Measurements from ENCODE around the gene ZBTB16. TPM values are rescaled to one million over a fixed set of nuclear protein-coding genes. Genes with fewer than 3 reads are reported as not detected.

ZBTB16 gene
- total and polyA plus RNA-seq, 12 donors, result 18.3 to 108 (median 54.6) TPM

DNA sequence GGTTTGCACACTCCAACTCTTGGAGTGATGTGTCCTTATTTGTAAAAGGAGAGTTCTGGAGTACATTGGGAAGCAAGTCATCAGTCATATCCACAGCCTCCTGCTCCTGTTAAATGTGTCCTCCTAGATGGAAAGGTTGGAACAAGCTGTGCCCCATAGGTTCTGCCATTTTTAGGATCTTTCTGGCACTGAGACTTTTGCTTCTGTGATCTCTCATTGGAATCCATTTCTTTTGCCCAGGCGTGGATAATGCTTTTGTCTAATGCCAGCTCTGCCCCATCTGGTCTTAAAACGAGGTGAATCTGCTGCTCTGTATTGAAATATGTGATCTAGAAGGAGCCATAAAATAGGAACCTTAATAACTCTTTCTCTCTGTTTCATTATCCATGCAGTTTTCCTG lies 66.4 kb downstream of the ZBTB16 start:
- Histone ChIP-seq H3K4me1 (peaks cover 53 to 100% (median 93%) of the 10 kb centered on the region in 9 donors), H3K4me3 (no peak overlapping the region), H3K27ac (peak overlapping the region in 3 of 10 donors; percentile 5 to 29 (median 20)), H3K27me3 (no peaks in the 10 kb centered on the region), H3K36me3 (peaks cover 0 to 12% (median 0%) of the 10 kb centered on the region in 9 donors), H3K9me3 (no peaks in the 10 kb centered on the region)
- ATAC-seq, result no peak
- TF ChIP-seq, protein P1, sequence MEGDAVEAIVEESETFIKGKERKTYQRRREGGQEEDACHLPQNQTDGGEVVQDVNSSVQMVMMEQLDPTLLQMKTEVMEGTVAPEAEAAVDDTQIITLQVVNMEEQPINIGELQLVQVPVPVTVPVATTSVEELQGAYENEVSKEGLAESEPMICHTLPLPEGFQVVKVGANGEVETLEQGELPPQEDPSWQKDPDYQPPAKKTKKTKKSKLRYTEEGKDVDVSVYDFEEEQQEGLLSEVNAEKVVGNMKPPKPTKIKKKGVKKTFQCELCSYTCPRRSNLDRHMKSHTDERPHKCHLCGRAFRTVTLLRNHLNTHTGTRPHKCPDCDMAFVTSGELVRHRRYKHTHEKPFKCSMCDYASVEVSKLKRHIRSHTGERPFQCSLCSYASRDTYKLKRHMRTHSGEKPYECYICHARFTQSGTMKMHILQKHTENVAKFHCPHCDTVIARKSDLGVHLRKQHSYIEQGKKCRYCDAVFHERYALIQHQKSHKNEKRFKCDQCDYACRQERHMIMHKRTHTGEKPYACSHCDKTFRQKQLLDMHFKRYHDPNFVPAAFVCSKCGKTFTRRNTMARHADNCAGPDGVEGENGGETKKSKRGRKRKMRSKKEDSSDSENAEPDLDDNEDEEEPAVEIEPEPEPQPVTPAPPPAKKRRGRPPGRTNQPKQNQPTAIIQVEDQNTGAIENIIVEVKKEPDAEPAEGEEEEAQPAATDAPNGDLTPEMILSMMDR (IDR thresholded peaks at IDR 0.05), result no peak
- intact Hi-C loops (cut with DNase I), result loop anchor here in 1 of 10 donors (10.0 kb wide), 1 partner anchor 61 kb away; no protein-coding TSS in a partner anchor
- 72 to 88% methylated on average over 2 of the region's 2 CpGs for WGBS, 2 donors
- no peak for DNase-seq

DNA sequence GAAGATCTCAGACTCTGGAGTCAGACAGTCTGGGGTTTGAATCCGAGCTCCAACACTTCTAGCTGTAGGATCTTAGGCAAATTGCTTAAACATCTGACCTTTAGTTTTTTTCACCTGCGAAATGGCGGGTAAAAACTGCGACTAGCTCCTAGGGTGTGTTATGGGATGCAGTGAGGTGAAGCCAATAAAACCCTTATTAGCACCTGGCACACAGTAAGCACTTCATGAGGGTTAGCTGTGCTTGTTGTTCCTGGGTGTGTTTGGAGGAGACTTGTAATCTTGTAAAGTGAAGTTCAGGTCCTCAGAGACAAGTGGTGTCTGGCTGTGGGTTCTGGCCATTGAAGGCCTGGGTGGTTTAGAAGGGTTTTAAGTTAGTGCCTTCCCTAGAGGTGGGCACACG lies 68.9 kb downstream of the ZBTB16 start:
- 90 to 95% methylated on average over 5 of the region's 5 CpGs for WGBS, 2 donors
- intact Hi-C loops (cut with DNase I), result loop anchor here in 1 of 10 donors (10.0 kb wide), 1 partner anchor 64 kb away; no protein-coding TSS in a partner anchor
- Histone ChIP-seq H3K27me3 (no peaks in the 10 kb centered on the region), H3K27ac (peak overlapping the region in 8 of 10 donors; percentile 21 to 77 (median 58)), H3K36me3 (peaks cover 0 to 12% (median 0%) of the 10 kb centered on the region in 9 donors), H3K9me3 (no peaks in the 10 kb centered on the region), H3K4me1 (peaks cover 56 to 100% (median 93%) of the 10 kb centered on the region in 9 donors), H3K4me3 (no peak overlapping the region)
- TF ChIP-seq, protein P1 (IDR thresholded peaks at IDR 0.05), result no peak
- ATAC-seq, result no peak
- DNase-seq, result no peak

DNA sequence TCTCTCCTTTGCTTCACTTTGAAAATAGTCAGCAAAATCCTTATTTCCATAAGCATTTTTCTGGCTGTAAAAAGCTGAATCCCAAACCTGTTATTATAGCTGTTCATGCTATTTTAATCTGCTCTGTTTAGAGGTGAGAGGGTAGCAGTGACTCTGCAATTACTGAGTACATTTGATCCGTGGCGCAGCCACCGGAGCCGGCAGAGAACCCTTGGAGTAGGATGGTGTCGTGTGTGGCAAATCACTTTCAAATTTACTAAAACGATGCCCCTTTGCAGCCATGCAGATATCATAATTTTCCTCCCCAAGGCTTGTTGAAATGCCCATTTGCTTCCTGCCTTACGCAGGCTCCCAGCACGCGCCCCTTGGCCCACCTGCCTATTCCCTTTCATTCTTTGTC lies 69.6 kb downstream of the ZBTB16 start:
- TF ChIP-seq, protein P1 (IDR thresholded peaks at IDR 0.05), result no peak
- DNase-seq, result no peak
- Histone ChIP-seq H3K4me3 (no peak overlapping the region), H3K27ac (peak overlapping the region in 9 of 10 donors; percentile 7 to 77 (median 58)), H3K4me1 (peaks cover 54 to 100% (median 94%) of the 10 kb centered on the region in 9 donors), H3K36me3 (peaks cover 0 to 12% (median 0%) of the 10 kb centered on the region in 9 donors), H3K27me3 (no peaks in the 10 kb centered on the region), H3K9me3 (no peaks in the 10 kb centered on the region)
- no peak for ATAC-seq
- 67 to 80% methylated on average over 9 of the region's 9 CpGs for WGBS, 2 donors
- intact Hi-C loops (cut with DNase I), result loop anchor here in 1 of 10 donors (10.0 kb wide), 1 partner anchor 64 kb away; no protein-coding TSS in a partner anchor

DNA sequence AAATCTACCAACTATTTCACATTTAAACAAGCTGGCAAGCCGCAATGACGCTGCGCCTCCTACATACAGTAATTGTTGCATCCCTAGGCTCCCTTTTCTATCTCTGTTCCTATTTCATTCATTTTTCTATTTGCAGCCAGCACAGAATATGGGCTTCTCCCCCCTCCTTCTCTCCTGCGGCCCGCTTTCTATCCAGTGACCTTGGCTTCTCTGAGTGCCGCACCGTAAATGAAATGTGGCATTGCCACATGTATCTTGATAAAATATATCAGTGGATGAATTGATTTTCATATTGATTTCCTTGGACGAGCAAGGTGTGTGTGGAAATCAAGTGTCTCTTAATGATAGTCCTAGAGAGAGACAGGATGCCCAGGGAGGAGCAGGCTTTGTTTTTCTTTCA lies 70.2 kb downstream of the ZBTB16 start:
- no peak for ATAC-seq
- intact Hi-C loops (cut with DNase I), result loop anchor here in 2 of 10 donors (10.0 kb wide), 1 partner anchor 65 kb away; no protein-coding TSS in a partner anchor
- H3K27me3 ChIP-seq, result no peaks in the 10 kb centered on the region
- H3K9me3 ChIP-seq, result no peaks in the 10 kb centered on the region
- H3K4me3 ChIP-seq, result no peak overlapping the region
- DNase-seq, result no peak
- H3K4me1 ChIP-seq, result peaks cover 54 to 100% (median 97%) of the 10 kb centered on the region in 9 donors
- TF ChIP-seq, protein P1 (IDR thresholded peaks at IDR 0.05), result no peak
- H3K27ac ChIP-seq, result peak overlapping the region in 8 of 10 donors; percentile 21 to 80 (median 62)
- 60 to 62% methylated on average over 8 of the region's 8 CpGs for WGBS, 2 donors
- peaks cover 0 to 12% (median 0%) of the 10 kb centered on the region in 9 donors for H3K36me3 ChIP-seq

Data from heart right ventricle (tissue), 16 donors.